GM21737 (cell line): ENCODE data around the gene CRPPA.
"Not testable (repeated sequence)": the region's sequence is repeated elsewhere in the genome, so short reads cannot be mapped to it uniquely, and the experiment has no call there.

Source experiments
- ATAC-seq: cut with Tn5 transposase; IDR thresholded peaks from one replicate; pipeline ENCODE4 v1.9.1; 2021; ENCODE audit warnings: mild to moderate bottlenecking, moderate library complexity; ENCODE audit not compliant: unreplicated experiment

The CRPPA gene

DNA sequence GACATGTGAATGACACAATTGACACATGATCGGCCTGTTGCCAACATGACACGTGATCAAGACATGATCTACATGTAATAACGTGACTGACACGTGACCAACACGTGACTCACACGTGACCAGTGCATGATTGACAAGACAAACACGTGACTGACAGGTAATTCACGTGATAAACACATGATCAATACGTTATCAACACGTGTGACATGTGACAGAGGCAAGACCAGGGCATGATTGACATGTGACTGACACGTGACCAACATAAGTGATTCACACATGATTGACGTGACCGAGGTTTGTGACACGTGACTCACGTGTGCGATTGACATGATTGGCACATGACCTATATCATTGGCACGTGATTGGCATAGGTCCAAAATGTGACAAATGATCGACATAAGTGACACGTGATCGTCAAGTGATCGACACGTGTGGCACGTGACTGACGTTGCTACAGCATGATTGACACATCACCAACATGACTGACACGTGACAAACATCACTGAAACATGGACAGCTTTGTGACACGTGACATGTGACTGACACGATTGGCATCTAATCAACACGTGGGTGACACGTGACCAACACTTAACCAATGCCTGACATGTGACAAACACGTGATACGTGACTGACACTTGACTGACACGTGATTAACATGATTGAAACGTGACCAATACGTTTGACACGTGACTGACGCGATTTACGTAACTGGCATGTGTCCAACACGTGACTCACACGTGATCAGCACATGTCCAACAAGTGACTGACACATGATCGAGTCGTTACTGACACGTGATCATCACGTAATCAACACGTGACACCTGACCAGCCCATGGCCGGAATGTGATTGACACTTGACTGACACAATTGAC lies 23.0 kb downstream of the CRPPA start:
- ATAC-seq: no peak

DNA sequence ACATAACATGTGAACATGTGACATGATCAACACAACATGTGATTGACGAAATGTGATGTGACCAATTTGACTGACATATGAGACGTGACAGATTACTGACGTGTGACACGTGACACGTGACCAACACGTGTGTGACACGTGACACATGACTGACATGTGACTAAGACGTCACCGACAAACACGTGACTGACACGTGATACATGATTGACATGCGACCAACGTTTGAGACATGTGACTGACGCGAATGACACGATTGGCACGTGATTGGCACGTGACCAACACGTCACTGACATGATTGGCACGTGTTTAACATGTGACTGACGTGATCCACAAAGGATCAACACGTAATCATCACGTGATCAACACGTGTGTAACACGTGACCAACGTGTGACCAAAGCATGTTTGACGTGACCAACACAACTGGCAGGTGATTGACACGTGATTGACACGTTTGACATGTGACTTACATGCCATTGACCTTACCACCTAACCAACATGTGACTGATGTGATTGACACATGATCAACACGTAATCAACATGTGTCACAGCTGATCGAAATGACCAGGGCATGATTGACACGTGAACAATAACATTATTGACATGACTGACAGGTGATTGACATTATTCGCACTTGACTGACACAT lies 23.7 kb downstream of the CRPPA start:
- no peak for ATAC-seq

DNA sequence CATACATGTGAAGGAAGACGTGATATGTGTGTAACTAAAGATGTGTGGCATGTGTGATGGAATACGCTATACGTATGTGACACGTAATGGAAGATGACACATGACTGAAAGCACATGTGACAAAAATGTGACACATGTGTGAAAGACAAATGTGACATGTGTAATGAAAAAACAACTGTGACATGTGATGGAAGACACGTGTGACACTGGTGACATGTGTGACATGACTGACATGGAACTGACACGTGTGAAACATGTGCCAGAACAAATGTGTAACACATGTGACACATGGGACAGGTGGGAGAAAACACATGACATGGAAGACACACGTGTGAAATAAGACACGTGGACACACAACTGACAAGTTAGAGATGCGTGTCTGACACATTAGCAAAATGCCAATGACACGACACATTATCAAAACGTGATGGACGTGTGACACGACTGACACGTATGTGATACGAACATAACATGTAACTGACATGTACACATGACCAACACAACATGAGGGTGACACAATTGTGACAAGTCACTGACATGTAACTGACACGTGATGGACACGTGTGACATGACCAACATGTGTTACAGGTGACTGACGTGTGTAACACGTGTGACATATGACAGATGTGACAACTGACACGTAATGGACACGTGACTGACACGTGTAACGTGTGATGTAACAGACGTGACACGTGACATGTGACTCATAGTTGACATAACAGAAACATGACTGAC lies 24.4 kb downstream of the CRPPA start:
- ATAC-seq: no peak

DNA sequence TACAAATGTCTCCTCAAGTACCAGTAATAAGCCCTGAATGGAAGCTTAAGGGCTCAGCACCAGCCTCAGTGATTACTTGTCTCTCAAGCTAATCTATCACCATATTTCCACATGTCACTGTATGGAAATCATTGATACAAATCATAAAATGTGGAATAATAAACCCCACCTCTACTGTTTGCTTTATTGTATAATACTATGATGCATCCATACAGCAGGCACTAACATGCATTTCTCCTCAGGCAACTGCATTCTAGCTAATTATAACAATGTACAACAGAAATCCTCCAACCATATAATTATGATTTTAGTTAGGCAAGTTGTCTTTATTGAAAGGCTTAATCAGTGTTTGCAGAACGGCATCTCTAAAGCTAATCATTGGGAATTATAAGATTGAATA lies 26.2 kb downstream of the CRPPA start:
- no peak for ATAC-seq

DNA sequence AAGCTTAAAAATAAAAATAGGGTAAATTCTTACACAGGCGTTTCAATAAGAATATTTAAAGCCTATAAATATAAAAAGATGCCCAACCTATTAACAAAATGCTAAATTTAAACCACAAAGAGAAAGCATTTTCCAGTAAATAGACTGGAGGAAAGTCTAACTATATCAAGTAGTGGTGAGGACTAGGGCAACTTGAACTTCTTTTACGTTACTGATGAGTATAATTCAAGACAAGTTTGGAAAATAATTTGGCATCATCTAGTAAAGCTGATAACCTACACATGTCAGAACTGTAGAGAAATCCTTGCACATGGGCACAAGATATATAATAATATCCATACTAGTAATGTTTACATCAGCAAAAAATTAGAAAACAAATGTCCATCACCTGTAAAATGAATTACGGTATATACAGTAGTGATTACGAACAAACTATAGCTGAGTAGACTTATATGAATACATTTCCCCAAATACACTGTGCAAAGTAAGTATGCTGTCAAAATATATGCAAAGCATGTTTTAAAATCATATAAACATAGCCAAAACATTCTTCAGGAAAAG lies 27.4 kb downstream of the CRPPA start:
- ATAC-seq: no peak

DNA sequence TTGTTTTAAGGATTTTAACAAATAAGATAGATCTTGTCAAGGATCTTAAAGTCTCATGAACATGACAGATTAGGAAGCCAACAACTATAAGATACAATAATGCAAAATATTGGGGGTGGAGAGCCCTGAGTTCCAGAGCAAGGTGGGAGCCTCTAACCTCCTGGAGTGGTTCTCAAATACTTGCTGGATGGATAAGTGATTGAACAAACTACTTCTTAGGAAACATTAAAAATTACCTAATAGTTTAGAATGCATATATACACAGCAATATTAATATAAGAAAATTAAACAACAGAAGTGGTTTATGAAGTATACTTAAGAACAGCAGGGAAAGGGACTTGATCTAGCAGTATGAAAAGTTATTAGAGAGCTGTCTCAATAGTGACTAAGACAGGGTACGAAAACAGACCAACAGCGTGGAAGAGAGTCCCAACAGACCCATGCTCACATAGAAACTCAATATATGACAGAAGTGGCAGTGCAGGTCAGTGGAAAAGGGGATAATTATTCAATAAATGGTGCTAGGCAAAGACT lies 28.3 kb downstream of the CRPPA start:
- ATAC-seq: no peak

DNA sequence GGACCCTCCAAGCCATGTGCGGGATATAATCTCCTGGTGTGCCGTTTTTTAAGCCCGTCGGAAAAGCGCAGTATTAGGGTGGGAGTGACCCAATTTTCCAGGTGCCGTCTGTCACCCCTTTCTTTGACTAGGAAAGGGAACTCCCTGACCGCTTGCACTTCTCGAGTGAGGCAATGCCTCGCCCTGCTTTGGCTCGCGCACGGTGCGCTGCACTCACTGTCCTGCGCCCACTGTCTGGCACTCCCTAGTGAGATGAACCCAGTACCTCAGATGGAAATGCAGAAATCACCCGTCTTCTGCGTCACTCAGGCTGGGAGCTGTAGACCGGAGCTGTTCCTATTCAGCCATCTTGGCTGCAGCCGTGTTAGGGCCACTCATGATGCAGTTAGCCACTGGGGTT lies 37.6 kb downstream of the CRPPA start:
- ATAC-seq: not testable (repeated sequence)

DNA sequence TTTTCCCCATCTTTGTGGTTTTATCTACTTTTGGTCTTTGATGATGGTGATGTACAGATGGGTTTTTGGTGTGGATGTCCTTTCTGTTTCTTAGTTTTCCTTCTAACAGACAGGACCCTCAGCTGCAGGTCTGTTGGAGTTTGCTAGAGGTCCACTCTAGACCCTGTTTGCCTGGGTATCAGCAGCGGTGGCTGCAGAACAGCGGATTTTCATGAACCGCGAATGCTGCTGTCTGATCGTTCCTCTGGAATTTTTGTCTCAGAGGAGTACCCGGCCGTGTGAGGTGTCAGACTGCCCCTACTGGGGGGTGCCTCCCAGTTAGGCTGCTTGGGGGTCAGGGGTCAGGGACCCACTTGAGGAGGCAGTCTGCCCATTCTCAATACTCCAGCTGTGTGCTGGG lies 38.2 kb downstream of the CRPPA start:
- not testable (repeated sequence) for ATAC-seq
